Duodenal mucosa (tissue), 2 donors: ENCODE data around the gene ANKRD44.
"Not testable (repeated sequence)": the region's sequence is repeated elsewhere in the genome, so short reads cannot be mapped to it uniquely, and the experiment has no call there.

ENCODE experiments used
- H3K27ac ChIP-seq: one replicate; pipeline ENCODE4 v1.7.0; 2013; ENCODE audit warnings: low read depth, low read length
- H3K27me3 ChIP-seq, 2 donors: one replicate each; pipeline ENCODE4 v1.7.0; 2013; ENCODE audit warnings: low read length in 2 of 2, control low read depth in 1 of 2; ENCODE audit not compliant: insufficient read depth in 2 of 2, control insufficient read depth in 1 of 2
- H3K36me3 ChIP-seq, 2 donors: one replicate each; pipeline ENCODE4 v1.7.0; 2013; ENCODE audit warnings: low read length in 2 of 2, control low read depth in 1 of 2; ENCODE audit not compliant: insufficient read depth in 2 of 2, control insufficient read depth in 1 of 2
- H3K4me1 ChIP-seq, 2 donors: one replicate each; pipeline ENCODE4 v1.7.0; 2013; ENCODE audit warnings: low read length in 2 of 2, control low read depth in 1 of 2; ENCODE audit not compliant: insufficient read depth in 2 of 2, control insufficient read depth in 1 of 2
- H3K4me3 ChIP-seq, 2 donors: one replicate each; pipeline ENCODE4 v1.7.0; 2013; ENCODE audit warnings: low read length in 2 of 2, low read depth in 1 of 2
- H3K9ac ChIP-seq, 2 donors: one replicate each; pipeline ENCODE4 v1.7.0; 2013; ENCODE audit warnings: low read length in 2 of 2, low read depth in 1 of 2
- H3K9me3 ChIP-seq, 2 donors: one replicate each; pipeline ENCODE4 v1.7.0; 2013; ENCODE audit warnings: low read length in 2 of 2, control low read depth in 1 of 2; ENCODE audit not compliant: control insufficient read depth in 1 of 2

Gene ANKRD44

DNA sequence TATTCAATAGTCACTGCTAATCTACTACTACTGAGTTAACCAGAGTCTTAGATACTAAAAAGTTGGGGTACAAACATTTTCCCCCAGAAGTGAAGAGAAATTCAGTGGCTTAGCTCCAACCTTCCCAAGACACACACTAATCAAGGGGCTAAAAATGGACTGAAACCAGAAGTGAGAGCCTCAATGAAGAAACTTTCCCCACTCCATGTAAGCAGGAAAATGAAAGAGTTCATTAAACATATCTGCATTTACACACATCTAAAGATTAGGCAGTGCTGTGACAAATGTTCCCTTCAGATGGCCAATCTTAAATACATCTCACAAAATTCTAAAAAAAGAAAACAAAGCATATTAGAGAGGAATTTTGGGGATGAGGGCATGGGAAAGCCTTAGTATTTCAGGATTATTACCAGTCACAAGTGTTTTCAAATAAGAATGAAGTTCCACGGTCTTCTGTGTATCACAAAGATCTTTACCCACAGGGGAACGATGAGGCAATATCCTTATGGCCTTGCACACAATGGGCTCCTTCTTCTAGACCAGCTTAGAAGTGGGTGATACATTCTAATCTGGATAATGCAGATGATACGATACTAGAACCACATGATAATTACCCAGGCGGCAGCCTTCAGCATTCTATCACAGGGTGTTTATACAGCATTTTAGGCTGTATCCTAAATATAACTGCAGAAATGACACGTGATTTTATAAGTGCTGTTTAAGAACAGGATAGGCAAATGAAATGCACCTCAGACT lies 17.1 kb downstream of the ANKRD44 start:
- Histone ChIP-seq H3K36me3 (no peaks in the 10 kb centered on the region), H3K27me3 (no peaks in the 10 kb centered on the region), H3K4me3 (peak overlapping the region in 1 of 2 donors; percentile 17), H3K4me1 (peaks cover 12 to 26% of the 10 kb centered on the region in 2 donors), H3K9ac (no peak overlapping the region), H3K9me3 (no peaks in the 10 kb centered on the region), H3K27ac (no peak overlapping the region)

DNA sequence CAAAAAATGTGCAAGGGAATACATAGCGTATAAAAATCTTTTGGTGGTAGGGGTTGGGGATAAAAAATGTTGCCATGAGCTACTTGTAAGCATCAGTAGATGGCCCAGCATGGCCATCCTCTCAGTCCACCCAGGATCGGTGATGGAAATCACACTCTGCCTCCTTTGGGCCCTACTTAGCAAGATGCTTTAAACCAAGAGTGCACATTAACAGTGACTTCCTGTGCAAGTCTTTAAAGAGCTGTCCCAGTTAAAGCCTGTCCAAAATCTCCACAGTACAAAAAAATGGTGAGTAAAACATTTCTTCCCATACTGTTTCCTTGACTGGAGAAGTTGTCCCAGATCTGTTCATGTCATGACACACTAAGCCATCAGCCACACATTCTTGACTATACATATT lies 18.0 kb downstream of the ANKRD44 start:
- H3K27ac ChIP-seq, result no peak overlapping the region
- H3K4me3 ChIP-seq, result no peak overlapping the region

DNA sequence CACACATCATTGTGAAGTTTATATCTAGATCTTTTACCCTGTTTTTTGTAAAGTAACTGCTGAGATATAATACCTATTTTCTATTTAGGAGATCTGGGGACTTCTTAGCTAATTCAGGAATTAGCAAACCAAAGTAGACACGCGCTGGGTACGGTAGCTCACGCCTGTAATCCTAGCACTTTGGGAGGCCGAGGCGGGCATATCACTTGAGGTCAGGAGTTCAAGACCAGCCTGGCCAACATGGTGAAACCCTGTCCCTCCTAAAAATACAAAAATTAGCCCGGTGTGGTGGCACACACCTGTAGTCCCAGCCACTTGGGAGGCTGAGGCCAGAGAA lies 23.0 kb downstream of the ANKRD44 start:
- not testable (repeated sequence) for H3K36me3 ChIP-seq, H3K4me3 ChIP-seq, H3K9ac ChIP-seq, H3K27me3 ChIP-seq, H3K4me1 ChIP-seq, H3K9me3 ChIP-seq
- H3K27ac ChIP-seq, result peak overlapping the region; percentile 30

More for the DNA sequence above, 18.0 kb downstream of the ANKRD44 start:
- Histone ChIP-seq H3K27me3 (no peaks in the 10 kb centered on the region), H3K36me3 (no peaks in the 10 kb centered on the region), H3K9ac (no peak overlapping the region), H3K9me3 (no peaks in the 10 kb centered on the region), H3K4me1 (peaks cover 9 to 26% of the 10 kb centered on the region in 2 donors)

DNA sequence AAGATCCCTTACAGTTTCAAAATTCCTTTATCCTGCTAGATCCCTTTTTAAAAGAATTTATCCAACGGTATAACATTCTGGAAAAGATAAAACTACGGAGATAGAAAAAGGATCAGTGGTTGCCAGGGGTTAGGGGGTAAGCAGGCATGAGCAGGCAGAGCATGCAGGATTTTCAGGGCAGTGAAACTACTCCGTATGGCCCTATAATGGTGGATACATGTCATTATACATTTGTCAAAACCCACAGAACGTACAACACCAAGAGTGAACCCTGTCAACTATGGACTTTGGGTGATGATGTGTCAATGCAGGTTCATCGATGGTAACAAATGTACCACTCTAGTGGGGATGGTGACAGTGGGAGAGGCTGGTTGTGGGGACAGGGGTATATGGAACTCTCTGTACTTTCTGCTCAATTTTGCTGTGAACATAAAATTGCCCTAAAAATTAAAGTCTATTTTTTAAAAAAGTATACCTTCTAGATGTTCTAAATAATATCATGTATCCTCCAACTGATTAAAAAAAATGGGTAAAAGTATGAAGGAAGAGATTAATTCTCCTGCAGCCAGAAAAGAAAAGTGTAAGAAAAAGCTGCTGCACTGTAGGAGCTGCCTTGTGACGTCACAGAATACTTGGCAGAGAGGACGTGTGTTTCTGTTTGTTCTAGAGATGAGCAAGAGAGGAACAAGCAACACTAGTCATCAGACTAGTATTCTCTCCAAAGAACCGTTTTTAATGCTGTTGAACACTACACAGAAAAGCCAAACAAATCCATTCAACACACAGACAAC lies 23.6 kb downstream of the ANKRD44 start:
- Histone ChIP-seq H3K27me3 (no peaks in the 10 kb centered on the region), H3K4me1 (peaks cover 0 to 6% of the 10 kb centered on the region in 2 donors), H3K9me3 (no peaks in the 10 kb centered on the region), H3K9ac (no peak overlapping the region), H3K27ac (peak overlapping the region; percentile 30), H3K4me3 (no peak overlapping the region), H3K36me3 (no peaks in the 10 kb centered on the region)

DNA sequence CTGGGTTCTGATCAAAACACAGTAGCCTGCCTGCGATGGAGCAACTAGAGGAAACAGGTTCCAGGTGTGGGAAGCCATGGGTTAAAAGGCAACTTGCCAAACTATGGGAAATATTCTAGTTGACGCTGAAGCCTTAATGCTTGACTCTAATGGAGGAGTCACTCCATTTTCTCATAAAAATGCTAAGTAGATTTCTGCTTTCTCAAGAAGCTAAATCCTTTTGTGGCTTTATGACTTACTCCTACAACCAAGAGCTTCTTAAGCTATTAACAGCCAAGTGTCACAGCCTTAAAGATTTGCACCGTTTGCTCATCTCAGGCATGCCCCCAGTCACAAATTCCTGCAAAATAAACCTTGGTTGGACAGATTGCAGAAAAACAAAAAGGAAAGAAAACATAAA lies 25.2 kb downstream of the ANKRD44 start:
- H3K36me3 ChIP-seq, result no peaks in the 10 kb centered on the region
- H3K4me3 ChIP-seq, result no peak overlapping the region
- peaks cover 0 to 8% of the 10 kb centered on the region in 2 donors for H3K4me1 ChIP-seq
- H3K27ac ChIP-seq, result no peak overlapping the region
- H3K9me3 ChIP-seq, result no peaks in the 10 kb centered on the region
- H3K27me3 ChIP-seq, result no peaks in the 10 kb centered on the region
- no peak overlapping the region for H3K9ac ChIP-seq

DNA sequence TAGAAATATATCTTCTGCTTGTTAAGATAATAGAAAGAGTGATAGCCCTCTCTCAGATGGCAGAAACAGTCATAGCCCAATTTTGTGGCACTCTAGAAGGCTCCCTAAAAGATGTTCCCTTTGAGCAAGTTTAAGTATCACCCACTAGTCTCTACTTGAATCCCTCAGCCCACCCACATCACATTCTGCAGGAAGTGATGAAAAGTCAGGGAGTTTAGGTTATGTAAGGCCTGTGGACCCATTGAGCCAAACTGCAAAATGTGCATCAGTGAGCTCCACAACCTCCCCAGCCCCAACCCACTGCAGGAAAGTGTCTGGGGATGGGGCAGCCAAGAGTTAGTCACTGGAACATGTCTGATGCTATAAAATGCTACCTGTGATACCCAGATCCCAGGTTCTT lies 25.6 kb downstream of the ANKRD44 start:
- H3K9me3 ChIP-seq, result no peaks in the 10 kb centered on the region
- no peaks in the 10 kb centered on the region for H3K27me3 ChIP-seq
- H3K27ac ChIP-seq, result no peak overlapping the region
- H3K9ac ChIP-seq, result no peak overlapping the region
- no peaks in the 10 kb centered on the region for H3K36me3 ChIP-seq
- H3K4me1 ChIP-seq, result peaks cover 0 to 8% of the 10 kb centered on the region in 2 donors
- H3K4me3 ChIP-seq, result no peak overlapping the region

DNA sequence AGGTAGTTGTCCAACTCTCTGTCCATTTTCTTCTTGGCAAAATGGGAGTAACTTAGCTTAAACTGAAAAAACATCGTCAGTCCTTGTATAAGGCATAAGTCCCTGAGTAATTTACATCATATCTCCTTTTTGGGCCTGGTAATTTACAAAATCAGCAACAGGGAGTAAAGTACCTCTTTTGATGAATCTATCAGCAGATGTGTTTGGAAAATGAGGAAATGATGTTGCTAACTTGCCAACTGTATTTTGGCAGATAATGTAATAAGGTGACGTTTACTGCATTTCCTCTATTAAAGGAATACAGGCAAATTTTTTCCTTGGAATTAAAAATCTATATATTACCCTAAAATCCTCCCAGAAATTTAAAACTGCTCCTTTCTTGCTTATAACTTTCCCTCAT lies 29.2 kb downstream of the ANKRD44 start:
- Histone ChIP-seq H3K27me3 (no peaks in the 10 kb centered on the region), H3K9ac (no peak overlapping the region), H3K9me3 (no peaks in the 10 kb centered on the region), H3K4me3 (no peak overlapping the region), H3K36me3 (no peaks in the 10 kb centered on the region), H3K27ac (no peak overlapping the region), H3K4me1 (peaks cover 0 to 6% of the 10 kb centered on the region in 2 donors)

DNA sequence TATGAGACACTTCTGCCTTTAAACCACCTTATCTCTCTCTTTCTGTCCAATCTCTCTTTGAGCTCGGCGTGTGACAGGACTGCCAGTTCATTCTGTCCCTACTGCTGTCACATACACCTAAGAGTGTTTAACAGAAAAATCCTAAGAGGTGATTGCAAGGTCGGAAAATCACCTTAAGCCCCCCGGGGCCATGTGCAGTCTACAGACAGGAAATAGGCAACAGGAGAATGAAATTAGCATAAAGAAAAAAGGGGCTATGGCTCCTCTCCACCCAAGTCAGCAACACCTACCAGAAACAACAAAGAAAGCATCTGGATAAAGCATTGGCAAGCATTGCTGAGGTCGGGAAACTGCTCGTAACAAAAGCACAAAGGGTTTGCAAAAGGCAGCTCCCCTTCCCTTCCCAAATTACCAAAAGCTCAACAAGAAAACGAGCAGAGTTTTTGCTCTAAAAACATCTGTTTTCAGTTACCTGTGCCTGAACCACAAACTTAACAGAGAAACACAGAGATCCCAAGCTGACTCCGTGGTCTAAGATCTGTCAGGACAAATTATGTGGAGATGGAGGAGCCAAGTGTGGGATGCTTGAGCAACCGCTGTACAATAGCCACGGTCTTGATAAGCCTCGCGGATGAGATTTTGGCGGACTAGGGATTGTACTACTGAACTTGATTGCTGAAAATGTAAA lies 30.4 kb downstream of the ANKRD44 start:
- Histone ChIP-seq H3K27ac (no peak overlapping the region), H3K27me3 (no peaks in the 10 kb centered on the region), H3K9ac (no peak overlapping the region), H3K4me3 (no peak overlapping the region), H3K36me3 (no peaks in the 10 kb centered on the region), H3K4me1 (peaks cover 0 to 6% of the 10 kb centered on the region in 2 donors), H3K9me3 (no peaks in the 10 kb centered on the region)

DNA sequence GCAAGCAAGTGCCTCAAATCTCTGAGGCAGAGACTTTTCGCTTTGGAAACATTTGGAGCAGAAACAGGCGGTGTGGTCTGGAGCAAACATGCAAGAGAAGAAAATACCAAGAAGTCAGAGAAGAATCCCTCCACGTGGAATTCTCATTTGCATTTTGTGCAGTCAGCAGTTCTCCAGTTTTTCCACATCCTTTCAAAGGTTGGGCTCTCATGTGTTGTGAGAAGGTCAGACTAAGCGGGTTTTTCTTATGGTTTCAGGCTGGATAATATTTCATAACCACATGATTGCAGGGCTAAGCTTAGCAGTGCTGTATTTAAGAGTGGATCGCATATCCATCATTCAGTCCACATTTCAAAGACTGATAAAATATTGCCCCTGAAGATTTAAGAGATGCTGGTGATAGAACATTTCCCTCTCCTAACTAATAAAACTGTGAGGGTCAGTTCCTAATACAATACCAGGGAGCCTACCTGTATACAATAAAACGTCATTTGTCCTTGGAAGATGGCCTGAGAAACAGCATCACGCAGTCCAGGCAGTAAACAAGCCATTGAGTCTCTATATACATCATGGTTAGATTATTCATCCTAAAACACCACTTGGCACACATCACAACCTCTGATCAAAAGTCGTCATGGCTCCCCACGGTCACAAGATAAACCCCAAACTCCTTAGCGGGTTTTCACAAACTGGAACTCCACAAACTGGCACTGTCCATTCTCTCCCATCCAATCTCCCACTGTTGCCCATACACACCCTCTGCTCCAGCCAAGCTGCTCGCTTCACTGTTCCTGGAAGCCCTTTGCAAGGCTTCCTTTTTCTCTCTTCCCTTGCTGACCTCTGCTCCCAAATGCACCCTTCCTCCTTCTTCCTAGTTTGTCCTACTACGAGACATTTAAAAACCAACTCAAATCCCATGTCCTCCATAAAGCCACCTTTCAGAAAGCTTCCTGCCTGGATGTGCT lies 31.5 kb downstream of the ANKRD44 start:
- Histone ChIP-seq H3K4me1 (peaks cover 0 to 6% of the 10 kb centered on the region in 2 donors), H3K4me3 (no peak overlapping the region), H3K36me3 (no peaks in the 10 kb centered on the region), H3K9ac (no peak overlapping the region), H3K9me3 (no peaks in the 10 kb centered on the region), H3K27ac (no peak overlapping the region), H3K27me3 (no peaks in the 10 kb centered on the region)
